Adrenal gland (tissue), 5 donors: ENCODE measurements around the gene KCNK7.

Experiments
- POLR2A ChIP-seq, 2 donors: fragments of 450-650 bp; IDR thresholded peaks; one replicate each; pipeline ENCODE4 v1.6.1; 2017; ENCODE audit warnings: antibody characterized with exemption in 2 of 2, mild to moderate bottlenecking in 2 of 2, moderate library complexity in 1 of 2
- TF ChIP-seq, protein P1 (sequence below), 6 experiments: fragments of 450-650 bp in 4 of 6; fragments of 200-600 bp in 2 of 6; sonication (generic) in 1 of 6; IDR thresholded peaks; 1 replicate in 5 of 6; 2 replicates in 1 of 6; pipeline versions ENCODE4 v1.5.1 to v1.8.0; 2016 to 2021; ENCODE audit warnings: antibody characterized with exemption in 6 of 6, mild to moderate bottlenecking in 2 of 6, moderate library complexity in 1 of 6
- donor health status: DM: no; HTN: no; CAD: no.

DNA sequence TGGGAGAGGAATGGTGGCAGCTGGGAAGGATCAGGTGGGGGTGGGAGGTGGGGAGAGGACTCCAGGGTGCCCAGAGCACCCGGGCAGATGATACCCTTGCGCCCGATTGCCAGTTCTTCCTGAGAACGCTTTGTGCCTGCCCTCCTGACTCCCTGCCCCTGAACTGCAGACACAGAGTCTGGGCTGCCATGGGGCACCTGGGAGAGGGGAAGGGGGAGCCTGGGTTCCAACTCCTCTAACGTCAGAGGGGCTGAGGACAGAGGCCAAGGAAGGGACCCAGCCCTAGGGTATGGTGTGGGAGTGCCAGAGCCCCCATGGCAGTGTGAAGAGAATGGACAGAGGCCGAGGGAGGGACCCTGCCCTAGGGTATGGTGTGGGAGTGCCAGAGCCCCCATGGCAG, 920 bp upstream of the KCNK7 start:
- TF ChIP-seq, protein P1, sequence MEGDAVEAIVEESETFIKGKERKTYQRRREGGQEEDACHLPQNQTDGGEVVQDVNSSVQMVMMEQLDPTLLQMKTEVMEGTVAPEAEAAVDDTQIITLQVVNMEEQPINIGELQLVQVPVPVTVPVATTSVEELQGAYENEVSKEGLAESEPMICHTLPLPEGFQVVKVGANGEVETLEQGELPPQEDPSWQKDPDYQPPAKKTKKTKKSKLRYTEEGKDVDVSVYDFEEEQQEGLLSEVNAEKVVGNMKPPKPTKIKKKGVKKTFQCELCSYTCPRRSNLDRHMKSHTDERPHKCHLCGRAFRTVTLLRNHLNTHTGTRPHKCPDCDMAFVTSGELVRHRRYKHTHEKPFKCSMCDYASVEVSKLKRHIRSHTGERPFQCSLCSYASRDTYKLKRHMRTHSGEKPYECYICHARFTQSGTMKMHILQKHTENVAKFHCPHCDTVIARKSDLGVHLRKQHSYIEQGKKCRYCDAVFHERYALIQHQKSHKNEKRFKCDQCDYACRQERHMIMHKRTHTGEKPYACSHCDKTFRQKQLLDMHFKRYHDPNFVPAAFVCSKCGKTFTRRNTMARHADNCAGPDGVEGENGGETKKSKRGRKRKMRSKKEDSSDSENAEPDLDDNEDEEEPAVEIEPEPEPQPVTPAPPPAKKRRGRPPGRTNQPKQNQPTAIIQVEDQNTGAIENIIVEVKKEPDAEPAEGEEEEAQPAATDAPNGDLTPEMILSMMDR (IDR thresholded peaks at IDR 0.05), result no peak
- no peak for TF ChIP-seq POLR2A (IDR thresholded peaks at IDR 0.05)
